Progenitor cell of endocrine pancreas (in vitro differentiated cells): ENCODE measurements around the gene DNAH9. TPM values are rescaled to one million over a fixed set of nuclear protein-coding genes. Genes with fewer than 3 reads are reported as not detected.

Experiments used
- DNase-seq: peaks from one replicate; pipeline ENCODE4 v3.0.0; 2021; ENCODE audit warnings: low spot score; ENCODE audit not compliant: unreplicated experiment
- H3K27ac Mint-ChIP-seq: 2 replicates; pipeline ENCODE4 v1.8.0; 2021; ENCODE audit warnings: mild to moderate bottlenecking, moderate library complexity, mixed read lengths
- H3K27me3 Mint-ChIP-seq: 2 replicates; pipeline ENCODE4 v1.8.0; 2021; ENCODE audit warnings: mixed read lengths
- H3K36me3 Mint-ChIP-seq: 2 replicates; pipeline ENCODE4 v1.8.0; 2022; ENCODE audit warnings: mixed read lengths; ENCODE audit not compliant: insufficient read depth
- H3K4me1 Mint-ChIP-seq: 2 replicates; pipeline ENCODE4 v1.8.0; 2021; ENCODE audit warnings: low read depth, mixed read lengths
- H3K4me3 Mint-ChIP-seq: 2 replicates; pipeline ENCODE4 v1.8.0; 2021; ENCODE audit warnings: low read depth, mild to moderate bottlenecking, moderate library complexity, mixed read lengths
- H3K9me3 Mint-ChIP-seq: 2 replicates; pipeline ENCODE4 v1.8.0; 2021; ENCODE audit warnings: low read depth, mixed read lengths
- total RNA-seq: library from RNA; stranded (reverse); gene quantifications from 2 replicates; pipeline ENCODE4 v1.2.1, GENCODE V29; 2021
- TF ChIP-seq, protein P1 (sequence below): fragments of 200-600 bp; sonication (generic); IDR thresholded peaks from one replicate; pipeline ENCODE4 v1.5.0; 2021; ENCODE audit warnings: antibody characterized with exemption, mild to moderate bottlenecking; ENCODE audit not compliant: unreplicated experiment

DNAH9 gene
- total RNA-seq, 1 donor from 2014 or later: 1.5 TPM

DNA sequence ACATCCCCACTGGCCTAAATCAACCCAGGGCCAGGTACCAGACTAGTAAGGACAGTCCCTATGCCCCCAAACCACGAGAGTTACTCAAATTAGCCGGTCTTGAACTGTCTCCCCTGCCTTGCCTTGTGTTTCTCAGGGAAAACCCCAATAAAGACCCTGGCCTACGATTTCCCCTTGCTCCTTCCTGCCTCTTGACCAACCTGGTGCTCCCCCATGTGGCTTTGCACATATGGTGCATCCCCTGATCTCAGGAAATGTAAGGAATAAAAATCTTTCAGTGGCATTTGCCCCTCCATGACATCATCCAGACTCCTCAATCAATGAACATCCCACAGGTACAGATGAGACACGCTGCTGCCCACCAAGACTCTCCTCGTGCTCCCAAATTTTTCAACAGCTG is 311.1 kb downstream of the DNAH9 start:
- Mint-ChIP-seq H3K9me3 (peaks cover 18% of the 10 kb centered on the region), H3K36me3 (no peaks in the 10 kb centered on the region), H3K4me1 (peaks cover 13% of the 10 kb centered on the region), H3K4me3 (no peak overlapping the region), H3K27ac (no peak overlapping the region), H3K27me3 (no peaks in the 10 kb centered on the region)
- TF ChIP-seq, protein P1, sequence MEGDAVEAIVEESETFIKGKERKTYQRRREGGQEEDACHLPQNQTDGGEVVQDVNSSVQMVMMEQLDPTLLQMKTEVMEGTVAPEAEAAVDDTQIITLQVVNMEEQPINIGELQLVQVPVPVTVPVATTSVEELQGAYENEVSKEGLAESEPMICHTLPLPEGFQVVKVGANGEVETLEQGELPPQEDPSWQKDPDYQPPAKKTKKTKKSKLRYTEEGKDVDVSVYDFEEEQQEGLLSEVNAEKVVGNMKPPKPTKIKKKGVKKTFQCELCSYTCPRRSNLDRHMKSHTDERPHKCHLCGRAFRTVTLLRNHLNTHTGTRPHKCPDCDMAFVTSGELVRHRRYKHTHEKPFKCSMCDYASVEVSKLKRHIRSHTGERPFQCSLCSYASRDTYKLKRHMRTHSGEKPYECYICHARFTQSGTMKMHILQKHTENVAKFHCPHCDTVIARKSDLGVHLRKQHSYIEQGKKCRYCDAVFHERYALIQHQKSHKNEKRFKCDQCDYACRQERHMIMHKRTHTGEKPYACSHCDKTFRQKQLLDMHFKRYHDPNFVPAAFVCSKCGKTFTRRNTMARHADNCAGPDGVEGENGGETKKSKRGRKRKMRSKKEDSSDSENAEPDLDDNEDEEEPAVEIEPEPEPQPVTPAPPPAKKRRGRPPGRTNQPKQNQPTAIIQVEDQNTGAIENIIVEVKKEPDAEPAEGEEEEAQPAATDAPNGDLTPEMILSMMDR: peak; percentile 26
- DNase-seq: no peak

- H3K27ac Mint-ChIP-seq: no peak overlapping the region
- H3K4me3 Mint-ChIP-seq: no peak overlapping the region
- peaks cover 14% of the 10 kb centered on the region for H3K9me3 Mint-ChIP-seq
- TF ChIP-seq, protein P1: no peak
- no peaks in the 10 kb centered on the region for H3K36me3 Mint-ChIP-seq
- no peak for DNase-seq
- H3K4me1 Mint-ChIP-seq: peaks cover 9% of the 10 kb centered on the region
- peaks cover 38% of the 10 kb centered on the region for H3K27me3 Mint-ChIP-seq
Measured at GRCh38 chr17:11916091-11916490, 317.8 kb downstream of the DNAH9 start.

GRCh38 chr17:11917415-11917814 is 319.1 kb downstream of the DNAH9 start:
- no peak overlapping the region for H3K27ac Mint-ChIP-seq
- H3K4me1 Mint-ChIP-seq: peaks cover 9% of the 10 kb centered on the region
- no peak for DNase-seq
- peaks cover 4% of the 10 kb centered on the region for H3K9me3 Mint-ChIP-seq
- TF ChIP-seq, protein P1: no peak
- H3K36me3 Mint-ChIP-seq: no peaks in the 10 kb centered on the region
- H3K27me3 Mint-ChIP-seq: peaks cover 49% of the 10 kb centered on the region
- H3K4me3 Mint-ChIP-seq: no peak overlapping the region

GRCh38 chr17:11921296-11921695 is 323.0 kb downstream of the DNAH9 start:
- peaks cover 4% of the 10 kb centered on the region for H3K4me1 Mint-ChIP-seq
- no peak for DNase-seq
- H3K36me3 Mint-ChIP-seq: no peaks in the 10 kb centered on the region
- TF ChIP-seq, protein P1: no peak
- peaks cover 55% of the 10 kb centered on the region for H3K27me3 Mint-ChIP-seq
- H3K27ac Mint-ChIP-seq: no peak overlapping the region
- no peak overlapping the region for H3K4me3 Mint-ChIP-seq
- H3K9me3 Mint-ChIP-seq: peaks cover 4% of the 10 kb centered on the region

GRCh38 chr17:11922638-11923037 is 324.4 kb downstream of the DNAH9 start:
- peaks cover 47% of the 10 kb centered on the region for H3K27me3 Mint-ChIP-seq
- no peak overlapping the region for H3K27ac Mint-ChIP-seq
- DNase-seq: no peak
- peaks cover 3% of the 10 kb centered on the region for H3K36me3 Mint-ChIP-seq
- H3K4me3 Mint-ChIP-seq: no peak overlapping the region
- TF ChIP-seq, protein P1: no peak
- peaks cover 8% of the 10 kb centered on the region for H3K9me3 Mint-ChIP-seq
- no peaks in the 10 kb centered on the region for H3K4me1 Mint-ChIP-seq
